DND-41 (cell line): Measurements from ENCODE around the gene DRG1.

ENCODE experiments used
- ATAC-seq: fragments of 200-7000 bp; cut with Tn5 transposase; 3 replicates; pipeline ENCODE4 v1.9.1; 2021; ENCODE audit warnings: low read depth; ENCODE audit not compliant: insufficient read depth
- DNase-seq: peaks from one replicate; pipeline ENCODE4 v3.0.0-alpha.2; 2020
- H2AFZ ChIP-seq: 2 replicates; pipeline ENCODE4 v1.6.0; 2012; ENCODE audit warnings: low read depth, low read length
- H3K27ac ChIP-seq: 2 replicates; pipeline ENCODE4 v1.5.1; 2012; ENCODE audit warnings: low read length, inconsistent platforms
- H3K27me3 ChIP-seq: fragments of 200-600 bp; sonication (generic); 2 replicates; pipeline ENCODE4 v1.6.0; 2012; ENCODE audit warnings: low read length, mild to moderate bottlenecking, inconsistent platforms; ENCODE audit not compliant: insufficient read depth, poor library complexity
- H3K36me3 ChIP-seq: 2 replicates; pipeline ENCODE4 v1.5.1; 2012; ENCODE audit warnings: low read length, inconsistent platforms; ENCODE audit not compliant: insufficient read depth
- H3K4me1 ChIP-seq: 2 replicates; pipeline ENCODE4 v1.5.1; 2012; ENCODE audit warnings: mild to moderate bottlenecking, low read length; ENCODE audit not compliant: insufficient read depth
- H3K4me2 ChIP-seq: 2 replicates; pipeline ENCODE4 v1.6.0; 2012; ENCODE audit warnings: mild to moderate bottlenecking, moderate library complexity, low read length, inconsistent platforms; ENCODE audit not compliant: insufficient read depth
- H3K4me3 ChIP-seq, 2 experiments: fragments of 200-600 bp in 1 of 2; shearing (Covaris generic) in 1 of 2; 2 replicates each; pipeline ENCODE4 v1.5.1; 2012 to 2016; ENCODE audit warnings: inconsistent platforms in 2 of 2, low read length in 2 of 2, mild to moderate bottlenecking in 2 of 2, low read depth in 1 of 2, moderate library complexity in 1 of 2
- H3K79me2 ChIP-seq: 2 replicates; pipeline ENCODE4 v1.6.0; 2012; ENCODE audit warnings: low read length, inconsistent platforms; ENCODE audit not compliant: insufficient read depth
- H3K9ac ChIP-seq: 2 replicates; pipeline ENCODE4 v1.6.0; 2012; ENCODE audit warnings: low read depth, mild to moderate bottlenecking, inconsistent platforms, low read length, moderate library complexity
- H3K9me3 ChIP-seq: 2 replicates; pipeline ENCODE4 v1.5.1; 2012; ENCODE audit warnings: low read length, moderate library complexity, mild to moderate bottlenecking, inconsistent platforms; ENCODE audit not compliant: insufficient read depth, severe bottlenecking
- H4K20me1 ChIP-seq: 2 replicates; pipeline ENCODE4 v1.6.0; 2012; ENCODE audit warnings: low read length; ENCODE audit not compliant: insufficient read depth
- EZH2 ChIP-seq: IDR thresholded peaks from 3 replicates; pipeline ENCODE4 v1.6.1; 2012; ENCODE audit warnings: borderline replicate concordance, low read depth, mild to moderate bottlenecking, moderate library complexity, low read length, inconsistent platforms; ENCODE audit not compliant: severe bottlenecking
- TF ChIP-seq, protein P1 (sequence below): IDR thresholded peaks from 2 replicates; pipeline ENCODE4 v1.5.1; 2012; ENCODE audit warnings: borderline replicate concordance, low read length, moderate library complexity, mild to moderate bottlenecking; ENCODE audit not compliant: poor library complexity, severe bottlenecking; ENCODE audit errors: extremely low read depth

The DRG1 gene

DNA sequence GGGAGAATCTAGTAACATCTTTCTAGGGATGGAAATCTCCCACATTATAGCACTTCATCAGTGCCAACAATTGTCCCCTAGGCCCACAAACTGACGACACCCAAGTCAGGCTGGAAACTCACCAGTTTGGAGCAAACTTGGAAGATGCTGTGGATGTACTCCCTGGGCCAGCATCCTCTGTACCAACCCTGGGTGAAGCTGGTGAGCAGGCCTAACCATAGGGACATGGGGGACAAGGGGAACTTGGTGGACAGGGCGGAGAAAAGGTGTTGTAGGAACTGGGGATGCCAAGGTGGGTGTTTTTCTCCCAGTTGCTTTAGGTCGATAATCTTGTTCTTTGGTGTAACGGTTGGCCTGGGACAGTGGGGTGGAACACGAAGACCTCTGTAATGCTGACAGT is 42.2 kb downstream of the DRG1 start:
- H3K27me3 ChIP-seq: no peaks in the 10 kb centered on the region
- H3K27ac ChIP-seq: no peak overlapping the region
- no peak overlapping the region for H2AFZ ChIP-seq
- H4K20me1 ChIP-seq: peaks cover 2% of the 10 kb centered on the region; the same call in 1 of the 2 replicates
- H3K4me3 ChIP-seq: no peak overlapping the region
- H3K9me3 ChIP-seq: no peaks in the 10 kb centered on the region
- peaks cover 89% of the 10 kb centered on the region for H3K36me3 ChIP-seq
- no peak overlapping the region for H3K4me2 ChIP-seq
- H3K4me1 ChIP-seq: no peaks in the 10 kb centered on the region
- H3K9ac ChIP-seq: no peak overlapping the region
- H3K79me2 ChIP-seq: no peaks in the 10 kb centered on the region
- no peak for ATAC-seq
- DNase-seq: no peak
- no peak for TF ChIP-seq EZH2
- TF ChIP-seq, protein P1, sequence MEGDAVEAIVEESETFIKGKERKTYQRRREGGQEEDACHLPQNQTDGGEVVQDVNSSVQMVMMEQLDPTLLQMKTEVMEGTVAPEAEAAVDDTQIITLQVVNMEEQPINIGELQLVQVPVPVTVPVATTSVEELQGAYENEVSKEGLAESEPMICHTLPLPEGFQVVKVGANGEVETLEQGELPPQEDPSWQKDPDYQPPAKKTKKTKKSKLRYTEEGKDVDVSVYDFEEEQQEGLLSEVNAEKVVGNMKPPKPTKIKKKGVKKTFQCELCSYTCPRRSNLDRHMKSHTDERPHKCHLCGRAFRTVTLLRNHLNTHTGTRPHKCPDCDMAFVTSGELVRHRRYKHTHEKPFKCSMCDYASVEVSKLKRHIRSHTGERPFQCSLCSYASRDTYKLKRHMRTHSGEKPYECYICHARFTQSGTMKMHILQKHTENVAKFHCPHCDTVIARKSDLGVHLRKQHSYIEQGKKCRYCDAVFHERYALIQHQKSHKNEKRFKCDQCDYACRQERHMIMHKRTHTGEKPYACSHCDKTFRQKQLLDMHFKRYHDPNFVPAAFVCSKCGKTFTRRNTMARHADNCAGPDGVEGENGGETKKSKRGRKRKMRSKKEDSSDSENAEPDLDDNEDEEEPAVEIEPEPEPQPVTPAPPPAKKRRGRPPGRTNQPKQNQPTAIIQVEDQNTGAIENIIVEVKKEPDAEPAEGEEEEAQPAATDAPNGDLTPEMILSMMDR: no peak

DNA sequence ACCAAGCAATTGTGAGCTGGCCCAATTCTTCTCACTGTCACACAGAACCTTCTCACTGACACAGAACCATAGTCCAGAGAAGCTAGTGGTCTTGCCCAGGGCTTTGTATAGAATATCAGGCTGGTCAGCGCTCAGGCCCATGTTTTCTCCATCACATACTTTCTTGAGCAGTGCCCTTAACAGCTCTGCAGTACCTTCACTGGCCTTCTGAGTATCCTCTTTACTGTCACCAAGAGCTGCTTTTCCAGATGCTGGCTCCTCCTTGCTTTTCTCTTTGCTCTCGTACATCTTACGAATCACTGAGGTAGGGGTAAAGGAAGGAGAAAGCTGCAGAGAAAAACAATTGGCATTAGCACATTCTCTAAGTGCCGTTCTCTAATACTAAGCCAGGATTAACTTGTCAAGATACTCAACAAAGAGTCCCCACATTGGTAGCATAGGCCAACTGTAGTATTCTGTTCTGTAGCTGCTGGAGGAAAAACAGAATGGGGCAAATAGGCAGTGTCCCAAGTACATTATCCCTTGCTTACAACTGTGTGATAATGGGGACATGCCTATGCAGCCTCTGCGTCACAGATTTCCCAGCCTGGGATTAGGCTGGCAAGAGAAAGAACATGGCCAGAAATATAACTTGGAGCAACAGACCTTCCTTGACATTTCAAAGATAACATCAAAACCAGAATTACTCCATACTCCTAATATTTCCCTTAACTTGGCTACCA is 43.5 kb downstream of the DRG1 start:
- H3K27me3 ChIP-seq: no peaks in the 10 kb centered on the region
- H2AFZ ChIP-seq: no peak overlapping the region
- H4K20me1 ChIP-seq: peaks cover 2% of the 10 kb centered on the region; the same call in 1 of the 2 replicates
- ATAC-seq: no peak
- no peak overlapping the region for H3K4me3 ChIP-seq
- no peak overlapping the region for H3K4me2 ChIP-seq
- H3K4me1 ChIP-seq: no peaks in the 10 kb centered on the region
- H3K9ac ChIP-seq: no peak overlapping the region
- peaks cover 90% of the 10 kb centered on the region for H3K36me3 ChIP-seq
- no peak for DNase-seq
- TF ChIP-seq, protein P1: no peak
- no peak for TF ChIP-seq EZH2
- H3K9me3 ChIP-seq: no peaks in the 10 kb centered on the region
- no peaks in the 10 kb centered on the region for H3K79me2 ChIP-seq
- H3K27ac ChIP-seq: no peak overlapping the region

DNA sequence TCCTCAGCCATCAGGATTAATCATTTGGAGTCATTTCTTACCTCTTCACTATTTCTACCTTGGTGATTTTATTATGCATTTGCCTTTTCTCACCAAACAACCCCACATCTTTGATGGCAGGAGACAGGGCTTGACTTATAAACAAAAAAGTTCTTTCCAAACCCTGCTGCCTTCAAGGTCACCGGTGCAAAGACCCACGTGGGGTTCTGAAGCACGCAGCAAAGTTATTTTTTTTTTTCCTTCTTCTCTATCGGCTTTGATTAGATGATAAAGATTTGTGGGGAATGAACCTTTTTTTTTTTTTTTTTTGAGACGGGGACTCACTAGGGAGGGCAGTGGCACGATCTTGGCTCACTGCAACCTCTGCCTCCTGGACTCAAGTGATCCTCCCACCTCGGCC is 44.1 kb downstream of the DRG1 start:
- H3K79me2 ChIP-seq: no peaks in the 10 kb centered on the region
- no peaks in the 10 kb centered on the region for H3K4me1 ChIP-seq
- H2AFZ ChIP-seq: no peak overlapping the region
- H3K27me3 ChIP-seq: no peaks in the 10 kb centered on the region
- no peak overlapping the region for H3K27ac ChIP-seq
- no peak overlapping the region for H3K4me2 ChIP-seq
- TF ChIP-seq, protein P1: no peak
- TF ChIP-seq EZH2: no peak
- peaks cover 2% of the 10 kb centered on the region; the same call in 1 of the 2 replicates for H4K20me1 ChIP-seq
- no peak for ATAC-seq
- DNase-seq: no peak
- H3K9me3 ChIP-seq: no peaks in the 10 kb centered on the region
- H3K4me3 ChIP-seq: no peak overlapping the region
- H3K36me3 ChIP-seq: peaks cover 90% of the 10 kb centered on the region
- no peak overlapping the region for H3K9ac ChIP-seq
